Activated effector memory CD4-positive, alpha-beta T cell treated with anti-CD3 and anti-CD28 coated beads, Interleukin-2, amount 50 U/mL, for 16 hours (primary cell): Measurements from ENCODE around the gene CCDC85A.

Source experiments
- DNase-seq: peaks from one replicate; pipeline ENCODE4 v3.0.0-alpha.2; 2020

CCDC85A gene

DNA sequence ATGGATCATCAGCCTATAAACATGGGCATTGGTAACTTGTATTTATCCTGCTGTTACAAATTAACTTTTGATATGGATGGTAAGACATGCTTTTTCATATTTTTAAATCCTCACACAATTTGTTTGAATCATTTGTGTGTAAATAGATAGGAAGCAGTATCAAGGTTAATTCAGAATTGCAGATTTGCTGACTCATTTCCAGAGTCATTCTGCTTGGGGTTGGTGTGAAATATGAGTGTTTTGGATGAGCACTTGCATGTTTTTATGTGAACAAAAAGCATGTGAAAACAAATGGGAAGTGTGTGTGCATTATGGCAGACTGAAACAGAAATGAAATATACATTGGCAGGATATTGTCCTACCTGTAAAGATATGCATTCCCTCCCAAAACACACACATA is 11.8 kb downstream of the CCDC85A start:
- no peak for DNase-seq

DNA sequence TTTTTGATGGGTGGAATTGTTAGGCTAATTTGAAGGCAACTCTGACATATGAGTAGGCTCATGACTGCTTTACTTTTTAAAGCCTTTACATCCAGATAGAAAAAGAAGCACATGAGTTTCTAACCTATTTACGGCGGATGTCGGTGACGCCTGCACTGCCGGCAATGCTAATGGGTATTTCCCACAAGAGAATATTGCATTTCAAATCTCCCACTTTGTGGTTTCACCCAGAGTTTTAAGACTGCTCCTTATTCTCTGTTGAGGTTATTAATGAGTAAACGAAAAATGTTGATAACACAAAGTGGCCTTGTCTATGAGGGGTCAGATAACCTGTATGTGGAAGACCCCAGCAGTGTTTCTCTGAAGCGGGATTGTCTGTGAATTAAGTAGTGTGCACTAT is 14.0 kb downstream of the CCDC85A start:
- DNase-seq = no peak

DNA sequence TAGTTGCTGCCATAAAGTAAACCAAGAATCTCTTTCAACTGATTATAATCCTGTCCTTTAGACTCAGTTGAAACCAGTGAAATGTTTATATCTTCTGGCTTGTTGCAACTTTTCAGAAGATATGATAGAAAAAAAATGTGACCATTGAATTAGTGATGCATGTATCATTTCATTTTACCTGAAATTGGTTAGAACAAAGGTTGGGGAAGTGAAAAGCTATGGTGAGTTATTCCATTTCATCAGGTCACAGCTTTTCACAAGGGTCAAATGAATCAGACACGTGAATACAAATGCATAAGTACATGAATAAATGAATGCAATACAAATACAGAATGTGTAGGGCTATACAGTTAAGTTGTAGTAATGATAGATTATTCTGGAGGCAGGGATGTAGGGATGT is 15.1 kb downstream of the CCDC85A start:
- no peak for DNase-seq

DNA sequence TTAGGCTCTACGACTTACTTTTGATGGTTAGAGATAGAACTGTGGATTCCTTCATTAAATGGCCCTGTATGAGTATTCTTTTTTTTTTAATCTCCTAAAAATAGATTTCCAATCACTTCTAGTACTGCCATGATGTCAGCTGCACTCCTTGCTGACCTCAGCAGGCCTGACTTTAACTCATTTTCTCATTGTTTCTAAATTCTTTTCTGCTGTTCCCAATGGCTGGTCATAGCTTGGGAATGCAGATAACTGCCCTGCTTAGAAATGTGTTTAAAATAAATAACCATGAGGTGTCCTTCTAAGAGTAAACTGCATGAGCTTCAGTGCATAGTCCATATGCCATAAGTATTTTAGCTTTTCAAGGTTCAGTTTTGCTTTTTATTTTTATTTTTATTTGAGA is 15.7 kb downstream of the CCDC85A start:
- no peak for DNase-seq

GRCh38 chr2:56202381-56203121 is 18.8 kb downstream of the CCDC85A start:
- DNase-seq = no peak

DNA sequence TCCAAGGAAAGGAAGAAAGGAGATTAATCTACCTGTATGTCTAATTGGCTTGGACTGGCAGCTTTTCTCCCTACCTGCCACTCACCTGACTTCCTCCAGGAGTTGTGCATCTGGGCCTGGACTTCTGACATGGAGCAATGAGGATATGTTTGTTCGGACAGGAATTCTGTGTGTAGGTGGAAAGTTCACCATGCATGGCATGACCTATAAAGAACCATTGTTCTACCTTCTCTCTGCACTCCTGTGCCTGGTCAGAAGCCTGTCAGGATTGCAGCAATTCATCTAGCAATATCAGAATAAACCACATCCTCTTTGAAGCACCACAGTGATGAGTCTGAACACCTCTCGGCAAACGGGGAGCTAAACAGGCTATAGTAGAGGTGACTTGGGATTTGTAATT is 20.8 kb downstream of the CCDC85A start:
- DNase-seq = no peak

- DNase-seq = no peak
Observed at GRCh38 chr2:56206250-56206649, 22.5 kb downstream of the CCDC85A start.

DNA sequence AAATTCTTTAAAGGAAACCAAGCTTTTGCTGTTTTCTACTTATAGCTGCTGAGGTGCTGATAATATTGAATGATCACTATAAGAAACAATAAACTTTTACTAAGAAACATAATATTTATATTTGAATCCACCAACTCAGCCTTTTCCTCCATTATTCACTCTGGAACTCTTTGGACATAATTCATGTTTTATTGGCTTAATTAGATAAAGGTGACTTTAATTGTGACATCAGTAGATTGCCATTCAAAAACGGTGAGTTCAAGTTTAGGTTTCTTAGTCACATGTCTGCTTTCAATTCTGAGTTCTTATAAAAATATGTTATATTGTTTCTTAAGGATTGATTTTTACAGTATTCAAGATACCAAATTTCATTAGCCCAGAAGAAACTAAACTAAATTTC is 24.0 kb downstream of the CCDC85A start:
- no peak for DNase-seq

- DNase-seq = no peak
Observed at GRCh38 chr2:56208380-56208779, 24.6 kb downstream of the CCDC85A start.

DNA sequence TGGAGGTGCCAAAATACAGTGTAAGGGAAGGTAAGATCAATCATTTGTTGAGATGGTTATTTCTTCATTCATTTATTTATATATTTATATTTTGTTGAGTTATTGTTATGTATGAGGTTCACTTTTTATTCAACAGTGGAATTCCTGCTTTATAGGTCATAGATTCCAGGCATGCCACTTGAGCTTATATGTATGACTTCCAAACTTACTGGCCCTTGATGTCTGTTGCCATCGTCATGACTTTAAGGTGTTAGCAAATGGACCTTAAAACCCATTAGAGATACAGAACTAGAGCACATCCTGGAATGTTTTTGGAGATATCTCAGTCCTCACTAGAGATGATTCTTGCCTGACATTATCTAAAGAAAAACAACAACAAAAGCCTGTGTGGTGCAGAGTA is 25.9 kb downstream of the CCDC85A start:
- DNase-seq = no peak

DNA sequence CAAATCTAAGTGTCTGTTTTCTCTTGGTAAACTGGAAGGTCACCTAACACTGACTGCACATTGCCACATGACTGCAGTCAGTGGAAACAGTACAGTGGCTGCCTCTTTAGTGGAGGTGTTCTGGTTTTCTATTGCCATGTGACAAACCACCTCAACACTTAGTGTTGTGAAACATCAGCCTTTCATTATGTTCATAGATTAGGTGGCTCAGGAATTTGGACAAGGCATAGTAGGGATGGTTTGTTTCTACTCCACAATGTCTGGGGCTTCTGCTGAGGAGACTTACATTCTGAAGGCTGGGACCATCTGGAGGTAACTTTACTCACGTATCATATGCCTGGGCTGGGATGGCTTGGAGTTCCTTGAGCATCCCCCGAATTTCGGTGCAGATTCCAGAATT is 26.5 kb downstream of the CCDC85A start:
- no peak for DNase-seq

DNA sequence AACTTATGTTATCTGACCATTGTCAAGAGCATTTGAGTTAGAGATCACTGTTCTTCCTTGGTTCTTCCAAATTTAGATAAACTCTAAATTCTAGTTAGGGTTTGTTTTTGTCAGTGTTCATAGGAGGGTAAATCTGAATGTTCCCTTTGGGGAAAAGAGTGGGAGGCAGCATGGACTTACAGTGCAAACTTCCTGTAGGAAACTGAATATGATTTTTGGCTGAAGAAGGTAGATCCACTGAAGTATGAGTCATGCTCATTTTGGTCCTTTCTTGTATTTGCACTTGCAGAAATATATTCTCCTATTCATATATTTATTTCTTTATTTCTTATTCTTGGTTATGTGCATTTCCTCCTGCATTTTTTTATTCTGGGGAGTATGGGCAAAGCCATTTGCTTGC is 27.3 kb downstream of the CCDC85A start:
- DNase-seq = no peak

DNA sequence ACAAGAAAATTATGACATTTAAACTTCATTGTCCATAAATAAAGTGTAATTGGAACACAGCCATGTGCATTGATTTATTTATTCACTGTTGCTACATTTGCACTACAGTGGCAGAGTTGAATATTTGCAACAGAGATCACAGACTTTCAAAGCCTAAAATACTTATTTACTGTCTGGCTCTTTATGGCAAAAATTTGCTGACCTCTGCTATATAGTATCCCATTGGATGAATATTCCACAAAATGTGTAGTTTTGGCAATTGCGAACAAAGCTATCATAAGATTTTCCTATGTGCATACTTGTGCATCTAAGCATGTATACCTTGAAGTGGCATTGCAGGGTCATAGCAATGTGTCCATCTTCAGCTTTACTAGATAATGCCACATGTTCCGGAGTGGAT is 32.1 kb downstream of the CCDC85A start:
- no peak for DNase-seq

- DNase-seq = no peak
Observed at GRCh38 chr2:56217106-56217505, 33.3 kb downstream of the CCDC85A start.

- no peak for DNase-seq
Observed at GRCh38 chr2:56222481-56222880, 38.7 kb downstream of the CCDC85A start.

GRCh38 chr2:56224316-56224715 is 40.5 kb downstream of the CCDC85A start:
- DNase-seq = no peak

DNA sequence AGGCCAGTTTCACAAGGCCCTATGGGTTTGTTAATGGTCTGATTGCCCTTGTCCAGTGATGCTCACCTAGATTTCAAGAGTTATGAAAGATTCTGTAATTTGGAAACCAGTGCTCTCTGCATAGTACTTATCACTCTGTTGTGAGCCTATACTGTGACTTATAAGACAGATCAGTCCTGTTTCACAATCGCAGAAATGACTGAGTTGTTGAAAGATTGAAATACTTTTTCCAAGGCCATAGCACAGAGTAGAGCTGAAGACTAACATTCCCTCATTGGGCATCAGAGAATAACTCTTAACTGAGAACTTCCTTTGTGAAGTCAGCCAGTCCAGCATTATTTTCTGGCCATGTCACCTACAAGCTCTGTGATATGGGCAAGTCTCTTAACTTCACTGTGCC is 44.0 kb downstream of the CCDC85A start:
- DNase-seq = no peak

GRCh38 chr2:56229397-56230060 is 45.7 kb downstream of the CCDC85A start:
- DNase-seq = no peak

- no peak for DNase-seq
Observed at GRCh38 chr2:56230156-56230555, 46.4 kb downstream of the CCDC85A start.

DNA sequence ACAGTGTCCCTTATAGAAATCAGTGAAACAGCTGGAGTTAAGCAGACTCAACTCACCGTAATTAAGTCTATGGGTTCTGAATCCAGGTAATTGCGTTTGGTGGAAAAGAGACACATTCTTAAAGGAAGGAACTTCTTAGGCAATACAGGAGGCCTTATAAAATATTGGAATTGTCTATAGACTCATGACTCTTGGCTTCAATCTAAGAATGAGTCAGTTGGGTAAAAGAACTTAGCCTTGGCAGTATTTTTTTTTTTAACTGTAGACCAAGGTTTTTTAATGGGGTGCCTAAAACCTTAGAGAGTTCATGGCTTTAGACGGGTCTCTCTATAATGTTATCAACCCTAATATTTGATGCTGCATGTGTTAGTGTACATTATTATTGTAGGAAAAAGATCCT is 47.6 kb downstream of the CCDC85A start:
- no peak for DNase-seq

GRCh38 chr2:56232912-56233311 is 49.1 kb downstream of the CCDC85A start:
- DNase-seq = no peak

DNA sequence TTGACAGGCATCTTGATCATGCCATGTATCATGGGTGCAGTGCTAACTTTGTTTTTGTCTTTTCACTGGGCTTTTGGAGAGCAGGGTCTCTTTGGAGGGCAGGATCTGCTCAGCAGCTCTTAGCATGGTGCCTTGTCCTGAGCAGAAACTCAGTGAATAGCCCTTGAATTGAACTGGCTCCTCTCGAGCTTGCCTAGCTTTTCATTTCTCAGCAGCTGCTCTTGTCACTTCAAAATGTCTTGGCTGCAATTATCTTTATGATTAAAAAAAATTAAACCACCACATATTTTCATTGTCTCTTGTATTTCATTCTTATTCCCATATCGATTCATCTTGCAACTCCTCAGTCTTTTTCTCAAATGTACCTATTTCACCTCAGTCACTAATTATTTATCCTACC is 50.5 kb downstream of the CCDC85A start:
- no peak for DNase-seq

DNA sequence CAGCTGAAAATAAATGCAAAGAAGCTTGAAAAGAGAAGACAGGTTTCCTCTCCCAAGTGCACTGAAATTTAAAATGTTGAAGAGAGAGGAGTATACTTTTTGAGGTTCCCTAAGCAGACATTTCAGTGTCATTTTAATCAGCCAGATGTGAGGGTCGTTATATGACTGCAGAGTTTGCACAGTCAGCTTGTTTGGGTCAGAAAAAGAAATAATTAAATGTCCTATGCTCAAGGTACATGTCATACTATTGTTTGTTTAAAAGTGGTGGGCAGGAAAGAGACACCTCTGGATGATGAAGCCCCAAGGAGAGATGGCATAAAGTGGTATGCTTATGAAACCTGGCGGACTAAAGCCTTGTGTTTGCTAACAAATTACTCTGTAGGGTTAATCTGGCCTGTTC is 55.2 kb downstream of the CCDC85A start:
- DNase-seq = no peak

DNA sequence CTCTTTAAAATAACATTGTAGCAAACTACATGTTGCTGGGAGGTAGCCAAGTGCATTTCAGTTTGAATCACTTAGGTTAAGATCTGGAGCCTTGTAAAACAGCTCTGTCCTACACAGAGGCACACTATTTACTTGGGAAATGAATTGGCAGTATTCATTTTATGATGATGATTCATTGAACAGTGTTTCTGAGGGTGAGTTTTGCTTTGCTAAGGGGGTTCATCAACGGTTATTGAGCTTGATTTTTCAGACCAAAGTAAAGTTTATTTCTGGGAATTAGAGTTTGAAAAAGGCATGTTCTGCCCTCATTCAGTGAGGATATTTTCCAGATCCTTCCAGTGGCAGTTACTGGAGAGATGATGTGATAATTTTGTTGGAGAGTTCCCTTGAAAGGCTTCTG is 55.6 kb downstream of the CCDC85A start:
- DNase-seq = no peak

- no peak for DNase-seq
Observed at GRCh38 chr2:56240210-56240609, 56.4 kb downstream of the CCDC85A start.
